ENCODE data around the gene IGSF11. TPM values are rescaled to one million over a fixed set of nuclear protein-coding genes. Genes with fewer than 3 reads are reported as not detected.

The IGSF11 gene
- total RNA-seq, 1 donor from 2014 or later = 0.39 TPM

GRCh38 chr3:118968640-118969039, 66.0 kb downstream of the IGSF11 start:
- no peaks in the 10 kb centered on the region for H3K36me3 ChIP-seq (ENCODE audit: insufficient read depth, low read length)
- no peaks in the 10 kb centered on the region for H3K27me3 ChIP-seq (ENCODE audit: insufficient read depth, low read length)
- no peak overlapping the region for H3K4me3 ChIP-seq (ENCODE audit: insufficient read depth, low read depth, low read length)
- Mint-ChIP-seq H3K4me1 (ENCODE audit: low read depth, unreplicated experiment) (peaks cover 2% of the 10 kb centered on the region), H3K27me3 (ENCODE audit: low read depth, unreplicated experiment) (no peaks in the 10 kb centered on the region), H3K9me3 (ENCODE audit: unreplicated experiment) (no peaks in the 10 kb centered on the region), H3K27ac (ENCODE audit: unreplicated experiment) (no peak overlapping the region), H3K36me3 (ENCODE audit: low read depth, unreplicated experiment) (no peaks in the 10 kb centered on the region), H3K4me3 (ENCODE audit: unreplicated experiment) (no peak overlapping the region)
- no peak overlapping the region for H3K9ac ChIP-seq (ENCODE audit: low read length)
- no peak overlapping the region for H3K27ac ChIP-seq (ENCODE audit: low read depth, low read length)
- no peak overlapping the region for H3K4me2 ChIP-seq (ENCODE audit: low read length)
- TF ChIP-seq CTCF (IDR thresholded peaks at IDR 0.05; ENCODE audit: insufficient read depth, low read depth, low read length) = no peak
- no peak for TF ChIP-seq EZH2 (IDR thresholded peaks at IDR 0.05; ENCODE audit: insufficient read depth, low read length)
- no peaks in the 10 kb centered on the region for H3K4me1 ChIP-seq (ENCODE audit: insufficient read depth, low read length)
- DNase-seq (ENCODE audit: low read depth) (no peak), FAIRE-seq (no peak)
- no peaks in the 10 kb centered on the region for H3K9me3 ChIP-seq (ENCODE audit: insufficient read depth, low read depth, low read length)
- H3K79me2 ChIP-seq (ENCODE audit: insufficient read depth, low read length) = no peaks in the 10 kb centered on the region
- H4K20me1 ChIP-seq (ENCODE audit: insufficient read depth, low read length) = no peaks in the 10 kb centered on the region
- no peak overlapping the region for H2AFZ ChIP-seq (ENCODE audit: low read depth, low read length)

DNA sequence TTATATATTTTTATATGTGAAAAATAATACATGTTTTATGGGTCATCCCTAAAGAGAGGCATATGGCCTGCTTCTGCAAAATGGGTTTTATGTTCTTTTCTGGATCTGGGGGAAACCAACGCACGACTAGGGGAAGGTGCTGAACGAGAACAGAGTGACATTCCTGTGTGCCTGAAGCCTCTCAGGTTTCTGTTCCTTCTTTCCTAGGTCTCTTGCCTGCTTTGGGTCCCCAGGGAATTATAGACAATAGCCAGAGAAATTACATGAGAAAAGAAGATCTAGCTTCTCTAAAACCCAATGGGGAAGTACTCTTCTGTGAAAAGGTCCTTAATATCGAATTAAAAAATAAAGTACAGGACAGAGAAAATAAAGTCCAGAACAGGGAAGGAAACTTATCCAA, 66.5 kb downstream of the IGSF11 start:
- H2AFZ ChIP-seq (ENCODE audit: low read depth, low read length) = no peak overlapping the region
- Mint-ChIP-seq H3K27ac (ENCODE audit: unreplicated experiment) (no peak overlapping the region), H3K4me1 (ENCODE audit: low read depth, unreplicated experiment) (peaks cover 2% of the 10 kb centered on the region), H3K9me3 (ENCODE audit: unreplicated experiment) (no peaks in the 10 kb centered on the region), H3K36me3 (ENCODE audit: low read depth, unreplicated experiment) (no peaks in the 10 kb centered on the region), H3K27me3 (ENCODE audit: low read depth, unreplicated experiment) (no peaks in the 10 kb centered on the region), H3K4me3 (ENCODE audit: unreplicated experiment) (no peak overlapping the region)
- H3K4me1 ChIP-seq (ENCODE audit: insufficient read depth, low read length) = no peaks in the 10 kb centered on the region
- DNase-seq (ENCODE audit: low read depth) = no peak
- H3K36me3 ChIP-seq (ENCODE audit: insufficient read depth, low read length) = no peaks in the 10 kb centered on the region
- H3K27ac ChIP-seq (ENCODE audit: low read depth, low read length) = no peak overlapping the region
- FAIRE-seq = no peak
- H3K4me2 ChIP-seq (ENCODE audit: low read length) = no peak overlapping the region
- no peak overlapping the region for H3K9ac ChIP-seq (ENCODE audit: low read length)
- TF ChIP-seq CTCF (IDR thresholded peaks at IDR 0.05; ENCODE audit: insufficient read depth, low read depth, low read length) = no peak
- no peak for TF ChIP-seq EZH2 (IDR thresholded peaks at IDR 0.05; ENCODE audit: insufficient read depth, low read length)
- H4K20me1 ChIP-seq (ENCODE audit: insufficient read depth, low read length) = no peaks in the 10 kb centered on the region
- H3K79me2 ChIP-seq (ENCODE audit: insufficient read depth, low read length) = no peaks in the 10 kb centered on the region
- H3K27me3 ChIP-seq (ENCODE audit: insufficient read depth, low read length) = no peaks in the 10 kb centered on the region
- H3K9me3 ChIP-seq (ENCODE audit: insufficient read depth, low read depth, low read length) = no peaks in the 10 kb centered on the region
- H3K4me3 ChIP-seq (ENCODE audit: insufficient read depth, low read depth, low read length) = no peak overlapping the region

DNA sequence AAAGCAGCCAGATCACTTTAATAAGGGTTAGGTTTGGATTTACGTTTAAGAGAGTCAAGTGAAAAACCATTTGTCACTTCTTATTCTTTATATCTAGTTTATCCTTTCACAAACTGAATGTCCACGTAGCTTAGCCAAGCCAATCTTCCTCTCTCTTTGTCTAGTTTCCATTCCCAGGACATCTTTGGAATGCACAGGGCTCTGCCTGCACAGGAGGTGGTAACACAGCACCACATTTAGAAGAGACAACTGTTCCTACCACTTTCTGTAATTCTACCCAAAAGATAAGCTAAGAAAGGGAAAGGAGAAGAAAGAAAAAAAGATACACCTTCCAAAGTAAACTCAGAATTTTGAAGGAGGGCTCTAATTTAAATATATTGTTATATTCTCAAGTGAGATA, 67.9 kb downstream of the IGSF11 start:
- H3K9me3 Mint-ChIP-seq (ENCODE audit: unreplicated experiment) = no peaks in the 10 kb centered on the region
- no peak overlapping the region for H3K4me3 Mint-ChIP-seq (ENCODE audit: unreplicated experiment)
- TF ChIP-seq CTCF (IDR thresholded peaks at IDR 0.05; ENCODE audit: insufficient read depth, low read depth, low read length) (no peak), EZH2 (IDR thresholded peaks at IDR 0.05; ENCODE audit: insufficient read depth, low read length) (no peak)
- Histone ChIP-seq H3K27me3 (ENCODE audit: insufficient read depth, low read length) (no peaks in the 10 kb centered on the region), H3K9ac (ENCODE audit: low read length) (no peak overlapping the region), H3K9me3 (ENCODE audit: insufficient read depth, low read depth, low read length) (no peaks in the 10 kb centered on the region), H3K4me3 (ENCODE audit: insufficient read depth, low read depth, low read length) (no peak overlapping the region), H2AFZ (ENCODE audit: low read depth, low read length) (no peak overlapping the region), H4K20me1 (ENCODE audit: insufficient read depth, low read length) (no peaks in the 10 kb centered on the region), H3K4me2 (ENCODE audit: low read length) (no peak overlapping the region), H3K4me1 (ENCODE audit: insufficient read depth, low read length) (no peaks in the 10 kb centered on the region), H3K36me3 (ENCODE audit: insufficient read depth, low read length) (no peaks in the 10 kb centered on the region), H3K79me2 (ENCODE audit: insufficient read depth, low read length) (no peaks in the 10 kb centered on the region), H3K27ac (ENCODE audit: low read depth, low read length) (no peak overlapping the region)
- no peak for FAIRE-seq
- peaks cover 2% of the 10 kb centered on the region for H3K4me1 Mint-ChIP-seq (ENCODE audit: low read depth, unreplicated experiment)
- no peaks in the 10 kb centered on the region for H3K27me3 Mint-ChIP-seq (ENCODE audit: low read depth, unreplicated experiment)
- H3K36me3 Mint-ChIP-seq (ENCODE audit: low read depth, unreplicated experiment) = no peaks in the 10 kb centered on the region
- no peak for DNase-seq (ENCODE audit: low read depth)
- H3K27ac Mint-ChIP-seq (ENCODE audit: unreplicated experiment) = no peak overlapping the region
